HCT116 (cell line): Measurements from ENCODE around the gene HCN1. TPM values are rescaled to one million over a fixed set of nuclear protein-coding genes. Genes with fewer than 3 reads are reported as not detected.

Source experiments
- ATAC-seq: fragments of 200-7000 bp; cut with Tn5 transposase; 2 replicates; pipeline ENCODE4 v1.9.1; 2020; ENCODE audit warnings: mild to moderate bottlenecking, moderate library complexity
- BruUV-seq: library from RNA; stranded (reverse); fragments of 400-500 nt; replicated peaks from 2 replicates; lab custom pipeline; 2021; lab: Mats Ljungman, UMichigan
- CTCF ChIA-PET: fragments of 300-600 bp; sonication (Branson Sonifier 250); formaldehyde crosslinking; loops from one replicate; lab custom pipeline; 2021; ENCODE audit warnings: antibody characterized with exemption; lab: Charles Lee
- POLR2A ChIA-PET: fragments of 300-600, 350-600 bp; sonication (Branson Sonifier 250); formaldehyde crosslinking; loops from one replicate; lab custom pipeline; 2021; ENCODE audit warnings: antibody characterized with exemption; lab: Charles Lee
- RAD21 ChIA-PET, 2 experiments: fragments of 300-600 bp; sonication (Branson Sonifier 250); formaldehyde crosslinking; loops; one replicate each; lab custom pipeline; 2023; ENCODE audit warnings: low total read pairs in 2 of 2; ENCODE audit not compliant: uncharacterized antibody in 2 of 2, unreplicated experiment in 2 of 2, low non-redundant PET in 1 of 2; lab: Charles Lee
- DNase-seq: peaks from one replicate; pipeline ENCODE4 v3.0.0-alpha.2; 2010; ENCODE audit warnings: low read depth, low spot score
- H2AFZ ChIP-seq: fragments of 200-600 bp; shearing (Covaris generic), sonication (generic); 2 replicates; pipeline ENCODE4 v1.6.1; 2017; ENCODE audit warnings: low read depth, mixed run types, mixed read lengths, antibody characterized with exemption, low read length; ENCODE audit not compliant: poor library complexity, severe bottlenecking
- H3K27ac ChIP-seq: 2 replicates; pipeline ENCODE4 v1.5.1; 2012; ENCODE audit warnings: low read depth, low read length
- H3K27me3 ChIP-seq: fragments of 200-600 bp; sonication (generic); 2 replicates; pipeline ENCODE4 v1.6.1; 2016; ENCODE audit warnings: mixed run types, low read length, mixed read lengths; ENCODE audit not compliant: insufficient read depth
- H3K36me3 ChIP-seq, 2 experiments: fragments of 200-500 bp in 1 of 2; fragments of 200-600 bp in 1 of 2; sonication (Bioruptor generic) in 1 of 2; sonication (generic) in 1 of 2; 2 replicates each; pipeline versions ENCODE4 v1.5.1 to v1.6.1; 2014 to 2016; ENCODE audit warnings: low read length in 2 of 2, inconsistent platforms in 1 of 2, mixed read lengths in 1 of 2, mixed run types in 1 of 2; ENCODE audit not compliant: insufficient read depth in 2 of 2, control insufficient read depth in 1 of 2
- H3K4me1 ChIP-seq, 2 experiments: fragments of 200-600 bp in 1 of 2; sonication (generic) in 1 of 2; 2 replicates each; pipeline versions ENCODE4 v1.5.1 to v1.6.1; 2012 to 2017; ENCODE audit warnings: low read length in 2 of 2, inconsistent platforms in 1 of 2, mild to moderate bottlenecking in 1 of 2, mixed read lengths in 1 of 2, mixed run types in 1 of 2, moderate library complexity in 1 of 2; ENCODE audit not compliant: insufficient read depth in 2 of 2, control insufficient read depth in 1 of 2
- H3K4me2 ChIP-seq: fragments of 200-600 bp; sonication (generic); 2 replicates; pipeline ENCODE4 v1.6.1; 2017; ENCODE audit warnings: mixed run types, low read length, mixed read lengths
- H3K4me3 ChIP-seq, 2 experiments: fragments of 200-600 bp in 1 of 2; sonication (generic) in 1 of 2; replicated peaks in 1 of 2; 2 replicates each; pipeline ENCODE4 v1.5.1; 2011 to 2016; ENCODE audit warnings: low read length in 2 of 2, control low read depth in 1 of 2, low read depth in 1 of 2, mild to moderate bottlenecking in 1 of 2, mixed read lengths in 1 of 2, mixed run types in 1 of 2
- H3K79me2 ChIP-seq: fragments of 200-600 bp; sonication (generic); 2 replicates; pipeline ENCODE4 v1.6.1; 2017; ENCODE audit warnings: mild to moderate bottlenecking, mixed run types, low read length, moderate library complexity, mixed read lengths; ENCODE audit not compliant: insufficient read depth
- H3K9ac ChIP-seq: fragments of 200-600 bp; sonication (generic); 2 replicates; pipeline ENCODE4 v1.6.1; 2016; ENCODE audit warnings: low read length, mixed read lengths
- H3K9me2 ChIP-seq: fragments of 200-600 bp; sonication (generic), shearing (Covaris generic); 2 replicates; pipeline ENCODE4 v1.6.1; 2017; ENCODE audit warnings: mixed run types, mild to moderate bottlenecking, moderate library complexity; ENCODE audit not compliant: insufficient read depth
- H3K9me3 ChIP-seq, 2 experiments: fragments of 200-500 bp in 1 of 2; fragments of 200-600 bp in 1 of 2; sonication (Bioruptor generic) in 1 of 2; sonication (generic) in 1 of 2; 2 replicates each; pipeline ENCODE4 v1.6.1; 2014 to 2017; ENCODE audit warnings: low read length in 2 of 2, mixed read lengths in 2 of 2, inconsistent platforms in 1 of 2, low read depth in 1 of 2, mild to moderate bottlenecking in 1 of 2, mixed run types in 1 of 2, moderate library complexity in 1 of 2; ENCODE audit not compliant: control insufficient read depth in 1 of 2, insufficient read depth in 1 of 2
- H4K20me1 ChIP-seq: fragments of 200-600 bp; sonication (generic), shearing (Covaris generic); 2 replicates; pipeline ENCODE4 v1.6.1; 2017; ENCODE audit warnings: mixed run types, mild to moderate bottlenecking, moderate library complexity; ENCODE audit not compliant: insufficient read depth
- ATF3 ChIP-seq: IDR thresholded peaks from 2 replicates; pipeline ENCODE4 v1.6.1; 2012
- CBX3 ChIP-seq: IDR thresholded peaks from 2 replicates; pipeline ENCODE4 v1.6.1; 2012; ENCODE audit warnings: low read depth
- CEBPB ChIP-seq: IDR thresholded peaks from 2 replicates; pipeline ENCODE4 v1.6.1; 2012; ENCODE audit warnings: low read depth
- EGR1 ChIP-seq: IDR thresholded peaks from 2 replicates; pipeline ENCODE4 v1.6.1; 2012; ENCODE audit warnings: low read depth
- EZH2 ChIP-seq: fragments of 200-600 bp; sonication (generic); IDR thresholded peaks from 2 replicates; pipeline ENCODE4 v1.6.1; 2017; ENCODE audit warnings: antibody characterized with exemption, mixed run types
- EZH2phosphoT487 ChIP-seq: fragments of 200-600 bp; IDR thresholded peaks from 2 replicates; pipeline ENCODE4 v1.6.1; 2018; ENCODE audit warnings: antibody characterized with exemption, borderline replicate concordance
- FOSL1 ChIP-seq: IDR thresholded peaks from 2 replicates; pipeline ENCODE4 v1.6.1; 2012; ENCODE audit warnings: low read depth
- POLR2A ChIP-seq: IDR thresholded peaks from 2 replicates; pipeline ENCODE4 v1.7.0; 2011; ENCODE audit warnings: borderline replicate concordance; ENCODE audit not compliant: insufficient read depth, insufficient read length; ENCODE audit errors: extremely low read depth
- POLR2AphosphoS5 ChIP-seq: IDR thresholded peaks from 2 replicates; pipeline ENCODE4 v1.6.1; 2011; ENCODE audit warnings: mild to moderate bottlenecking, low read depth, low read length, moderate library complexity
- RAD21 ChIP-seq: IDR thresholded peaks from 2 replicates; pipeline ENCODE4 v1.6.1; 2012; ENCODE audit warnings: low read depth, mild to moderate bottlenecking
- REST ChIP-seq: IDR thresholded peaks from 2 replicates; pipeline ENCODE4 v1.6.1; 2012; ENCODE audit warnings: low read depth
- SIN3A ChIP-seq: IDR thresholded peaks from 2 replicates; pipeline ENCODE4 v1.6.1; 2012; ENCODE audit warnings: low read depth
- SP1 ChIP-seq: IDR thresholded peaks from 2 replicates; pipeline ENCODE4 v1.6.1; 2012; ENCODE audit warnings: low read depth
- SRF ChIP-seq: IDR thresholded peaks from 2 replicates; pipeline ENCODE4 v1.6.1; 2012; ENCODE audit warnings: low read depth
- ZBTB33 ChIP-seq: IDR thresholded peaks from 2 replicates; pipeline ENCODE4 v1.6.1; 2011; ENCODE audit warnings: mild to moderate bottlenecking, low read length, moderate library complexity; ENCODE audit not compliant: insufficient replicate concordance; ENCODE audit errors: extremely low read depth
- ZFX ChIP-seq: fragments of 450-650 bp; IDR thresholded peaks from 2 replicates; pipeline ENCODE4 v1.6.1; 2017
- intact Hi-C: fragments of 100-400 bp; cut with micrococcal nuclease; formaldehyde crosslinking; loops from 2 replicates; pipeline ENCODE4 v1.10.0; 2022
- total RNA-seq: library from RNA; stranded (reverse); gene quantifications from one replicate; pipeline ENCODE4 v1.2.1, GENCODE V29; 2021; ENCODE audit not compliant: unreplicated experiment
- TF ChIP-seq, protein P1 (sequence below): IDR thresholded peaks from 2 replicates; pipeline ENCODE4 v1.6.1; 2012

The HCN1 gene
- total RNA-seq, 1 experiment from 2014 or later = 0.10 TPM

DNA sequence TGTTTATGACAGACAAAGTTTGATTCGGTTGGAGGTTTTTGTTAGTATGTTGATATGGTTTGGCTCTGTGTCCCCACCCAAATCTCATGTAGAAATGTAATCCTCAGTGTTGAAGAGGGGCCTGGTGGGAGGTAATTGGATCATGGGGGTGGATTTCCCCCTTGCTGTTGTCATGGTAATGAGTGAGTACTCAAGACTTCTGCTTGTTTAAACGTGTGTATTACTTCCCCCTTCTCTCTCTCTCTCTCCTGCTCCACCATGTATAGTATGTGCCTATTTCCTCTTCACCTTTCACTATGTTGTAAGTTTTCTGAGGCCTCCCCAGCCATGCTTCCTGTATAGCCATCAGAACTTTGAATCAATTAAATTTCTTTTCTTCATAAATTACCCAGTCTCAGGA lies 415.1 kb downstream of the HCN1 start:
- TF ChIP-seq EZH2phosphoT487 = no peak
- TF ChIP-seq EGR1 = no peak
- no peak for TF ChIP-seq POLR2AphosphoS5
- TF ChIP-seq ZFX = no peak
- H3K9me3 ChIP-seq = no peaks in the 10 kb centered on the region

DNA sequence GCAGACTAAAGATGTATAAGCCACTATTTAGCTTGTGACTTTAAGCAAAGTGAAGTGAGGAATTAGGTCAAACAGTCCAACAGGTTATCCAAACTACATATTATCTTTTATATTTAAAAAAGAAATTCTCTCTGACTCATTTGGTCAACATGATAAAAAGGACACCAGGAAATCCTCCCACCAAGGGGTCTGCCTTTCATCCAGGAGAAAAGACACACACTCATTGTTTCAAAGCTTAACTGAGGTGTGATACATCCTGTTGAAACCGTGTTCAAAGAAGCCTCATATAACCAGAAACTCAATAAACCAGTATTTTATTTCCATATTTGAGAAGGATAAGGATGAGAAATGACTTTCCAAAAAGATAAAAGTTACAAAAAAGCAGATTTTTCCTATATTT lies 417.1 kb downstream of the HCN1 start:
- H3K9me2 ChIP-seq = no peaks in the 10 kb centered on the region
- ATAC-seq (peak; percentile 69), DNase-seq (peak; percentile 62)
- POLR2A ChIA-PET = no interaction called here
- no peaks in the 10 kb centered on the region for H3K9me3 ChIP-seq
- no TSS peak for BruUV-seq
- H3K27ac ChIP-seq = peak overlapping the region; percentile 45; the same call in 1 of the 2 replicates
- CTCF ChIA-PET = no interaction called here
- H3K4me2 ChIP-seq = peak overlapping the region; percentile 37; the same call in 1 of the 2 replicates
- H2AFZ ChIP-seq = peak overlapping the region; percentile 42
- RAD21 ChIA-PET = no interaction called here
- H4K20me1 ChIP-seq = no peaks in the 10 kb centered on the region
- H3K36me3 ChIP-seq = 0 out of 4 replicates have a peak, but pooled peaks cover 0 to 10% of the 10 kb centered on the region in 2 experiments
- H3K4me1 ChIP-seq = peaks cover 5 to 33% of the 10 kb centered on the region in 2 experiments; a peak in 3 of 4 replicates
- intact Hi-C loops = no loop called here
- no peaks in the 10 kb centered on the region for H3K79me2 ChIP-seq
- H3K9ac ChIP-seq = no peak overlapping the region
- H3K4me3 ChIP-seq = no peak overlapping the region
- no peaks in the 10 kb centered on the region for H3K27me3 ChIP-seq
- TF ChIP-seq CBX3 (0 out of 2 replicates have a peak, but pooled peaks have one; percentile 20), EGR1 (no peak), SP1 (peak; percentile 87), SRF (no peak), EZH2 (no peak), FOSL1 (peak; percentile 65), POLR2A (no peak), SIN3A (no peak), RAD21 (no peak), REST (no peak), ZBTB33 (no peak), ATF3 (no peak), CEBPB (peak; percentile 36; the same call in 1 of the 2 replicates)
- TF ChIP-seq, protein P1, sequence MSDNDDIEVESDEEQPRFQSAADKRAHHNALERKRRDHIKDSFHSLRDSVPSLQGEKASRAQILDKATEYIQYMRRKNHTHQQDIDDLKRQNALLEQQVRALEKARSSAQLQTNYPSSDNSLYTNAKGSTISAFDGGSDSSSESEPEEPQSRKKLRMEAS = no peak

More for the DNA sequence above, 415.1 kb downstream of the HCN1 start:
- intact Hi-C loops = no loop called here
- Histone ChIP-seq H3K27ac (no peak overlapping the region), H3K9ac (no peak overlapping the region), H3K36me3 (0 out of 4 replicates have a peak, but pooled peaks cover 0 to 9% of the 10 kb centered on the region in 2 experiments), H3K79me2 (no peaks in the 10 kb centered on the region), H3K4me1 (peaks cover 5 to 33% of the 10 kb centered on the region in 2 experiments; a peak in 3 of 4 replicates), H3K27me3 (no peaks in the 10 kb centered on the region), H3K4me2 (no peak overlapping the region), H3K9me2 (no peaks in the 10 kb centered on the region), H2AFZ (no peak overlapping the region), H4K20me1 (no peaks in the 10 kb centered on the region), H3K4me3 (no peak overlapping the region)
- ChIA-PET RAD21 (interaction anchor here in 1 of 2 experiments (0.6 kb wide), 1 partner anchor 243 kb away, joined by 3 read pairs; no protein-coding TSS in a partner anchor), POLR2A (no interaction called here), CTCF (no interaction called here)
- no peak for ATAC-seq
- no peak for DNase-seq
- no TSS peak for BruUV-seq
